Smooth muscle cell (in vitro differentiated cells): ENCODE measurements around the gene PANK1. TPM values are rescaled to one million over a fixed set of nuclear protein-coding genes. Genes with fewer than 3 reads are reported as not detected.

ENCODE experiments used
- DNase-seq: peaks from one replicate; lab custom pipeline; 2025; ENCODE audit not compliant: unreplicated experiment; lab: John Stamatoyannopoulos, UW
- H2AFZ ChIP-seq: fragments of 200-600 bp; sonication (generic); 2 replicates; pipeline ENCODE4 v1.6.0; 2016; ENCODE audit warnings: antibody characterized with exemption, low read depth, mild to moderate bottlenecking
- H3F3A ChIP-seq: fragments of 200-600 bp; sonication (generic); 2 replicates; pipeline ENCODE4 v1.6.0; 2017; ENCODE audit warnings: antibody characterized with exemption, low read depth
- H3K27ac ChIP-seq: fragments of 200-600 bp; sonication (generic); 2 replicates; pipeline ENCODE4 v1.5.1; 2016; ENCODE audit warnings: low read depth, mild to moderate bottlenecking
- H3K27me3 ChIP-seq: fragments of 200-600 bp; sonication (generic); 2 replicates; pipeline ENCODE4 v1.6.1; 2016; ENCODE audit warnings: low read depth, mild to moderate bottlenecking
- H3K36me3 ChIP-seq: fragments of 200-600 bp; sonication (generic); 2 replicates; pipeline ENCODE4 v1.5.1; 2016; ENCODE audit warnings: low read depth
- H3K4me1 ChIP-seq: fragments of 200-600 bp; sonication (generic); 2 replicates; pipeline ENCODE4 v1.5.1; 2016; ENCODE audit warnings: low read depth
- H3K4me2 ChIP-seq: fragments of 200-600 bp; sonication (generic); 2 replicates; pipeline ENCODE4 v1.6.0; 2016; ENCODE audit warnings: mild to moderate bottlenecking
- H3K4me3 ChIP-seq: fragments of 200-600 bp; sonication (generic); 2 replicates; pipeline ENCODE4 v1.5.1; 2016; ENCODE audit warnings: mild to moderate bottlenecking
- H3K79me2 ChIP-seq: fragments of 200-600 bp; sonication (generic); 2 replicates; pipeline ENCODE4 v1.6.0; 2016; ENCODE audit warnings: low read depth, mild to moderate bottlenecking
- H3K9ac ChIP-seq: fragments of 200-600 bp; sonication (generic); 2 replicates; pipeline ENCODE4 v1.6.0; 2016; ENCODE audit warnings: low read depth
- H3K9me3 ChIP-seq: fragments of 200-600 bp; sonication (generic); replicated peaks from 2 replicates; pipeline ENCODE4 v1.5.1; 2016; ENCODE audit warnings: low read depth
- H4K20me1 ChIP-seq: fragments of 200-600 bp; sonication (generic); 2 replicates; pipeline ENCODE4 v1.6.0; 2016; ENCODE audit warnings: low read depth
- CTCF ChIP-seq: fragments of 200-600 bp; sonication (generic); IDR thresholded peaks from 2 replicates; pipeline ENCODE4 v1.5.1; 2017; ENCODE audit warnings: borderline replicate concordance, mild to moderate bottlenecking, antibody characterized with exemption; ENCODE audit not compliant: insufficient read depth, poor library complexity, severe bottlenecking
- WGBS: methylation state at CpG from one replicate; pipeline ENCODE4 v1.1.7; 2016; ENCODE audit warnings: low lambda C conversion rate; 5-methylcytosine and 5-hydroxymethylcytosine counted together
- polyA plus RNA-seq: library from polyadenylated mRNA; unstranded; fragments of >200 nt; fragmentation: Nextera tagmentation; extraction: Ambion mirVana; gene quantifications from 2 replicates; pipeline ENCODE4 v1.2.1, GENCODE V29; 2016
- total RNA-seq: library from RNA; depleted of rRNA; stranded (reverse); fragments of >200 nt; gene quantifications from 2 replicates; pipeline ENCODE4 v1.2.3, GENCODE V29; 2014

PANK1 gene
- total and polyA plus RNA-seq, 2 experiments from 2014 or later = 8.6 to 14.1 TPM

GRCh38 chr10:89540420-89540949 is 104.6 kb downstream of the PANK1 start:
- Histone ChIP-seq H2AFZ (no peak overlapping the region), H3K4me1 (no peaks in the 10 kb centered on the region), H3K9ac (no peak overlapping the region), H3K27ac (no peak overlapping the region), H3K27me3 (peaks cover 20% of the 10 kb centered on the region), H3K36me3 (no peaks in the 10 kb centered on the region), H3K79me2 (no peaks in the 10 kb centered on the region), H3K4me2 (no peak overlapping the region), H3K4me3 (no peak overlapping the region), H3K9me3 (no peaks in the 10 kb centered on the region), H3F3A (no peaks in the 10 kb centered on the region), H4K20me1 (no peaks in the 10 kb centered on the region)
- no peak for DNase-seq
- WGBS = 55% methylated on average over 4 of the region's 4 CpGs
- no peak for TF ChIP-seq CTCF

GRCh38 chr10:89537364-89537763 is 107.7 kb downstream of the PANK1 start:
- Histone ChIP-seq H3K9ac (no peak overlapping the region), H3K4me2 (no peak overlapping the region), H3K4me3 (no peak overlapping the region), H3K4me1 (no peaks in the 10 kb centered on the region), H3F3A (no peaks in the 10 kb centered on the region), H3K79me2 (no peaks in the 10 kb centered on the region), H4K20me1 (no peaks in the 10 kb centered on the region), H3K9me3 (no peaks in the 10 kb centered on the region), H3K36me3 (no peaks in the 10 kb centered on the region), H2AFZ (no peak overlapping the region), H3K27ac (no peak overlapping the region), H3K27me3 (peaks cover 51% of the 10 kb centered on the region)
- WGBS = 70% methylated on average over 1 of the region's 1 CpG
- DNase-seq = no peak
- no peak for TF ChIP-seq CTCF

DNA sequence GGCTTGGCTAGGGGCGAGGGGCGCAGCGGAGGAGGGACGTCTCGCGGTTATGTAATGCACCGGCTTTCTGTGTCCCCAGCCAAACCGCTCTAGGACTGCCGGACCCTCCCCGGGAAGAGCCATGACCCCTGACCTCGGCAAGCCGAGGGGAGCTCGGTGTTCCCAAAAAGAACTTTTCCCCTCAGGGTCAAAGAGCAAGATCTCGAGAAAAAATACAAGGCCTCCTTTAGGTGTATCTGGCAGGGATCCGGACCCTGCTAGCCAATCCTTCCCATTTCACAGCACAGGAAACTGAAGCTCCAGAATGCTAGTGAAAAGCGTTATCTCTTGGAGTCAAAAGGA is 109.1 kb downstream of the PANK1 start:
- H3K79me2 ChIP-seq = no peaks in the 10 kb centered on the region
- no peak overlapping the region for H3K27ac ChIP-seq
- no peaks in the 10 kb centered on the region for H3K9me3 ChIP-seq
- 24% methylated on average over 14 of the region's 16 CpGs for WGBS
- H3K4me1 ChIP-seq = no peaks in the 10 kb centered on the region
- TF ChIP-seq CTCF = no peak
- DNase-seq = no peak
- H3K4me2 ChIP-seq = peak overlapping the region; percentile 91
- H3K36me3 ChIP-seq = no peaks in the 10 kb centered on the region
- H3F3A ChIP-seq = no peaks in the 10 kb centered on the region
- no peaks in the 10 kb centered on the region for H4K20me1 ChIP-seq
- H3K27me3 ChIP-seq = peaks cover 63% of the 10 kb centered on the region
- peak overlapping the region; percentile 57 for H3K4me3 ChIP-seq
- H2AFZ ChIP-seq = peak overlapping the region; percentile 45
- H3K9ac ChIP-seq = no peak overlapping the region

GRCh38 chr10:89535171-89536012 is 109.7 kb downstream of the PANK1 start, which contains the start of gene SLC16A12:
SLC16A12 (minus strand) TSS chr10:89535594; CDS start chr10:89462578, 73,016 bp downstream.
- Histone ChIP-seq H3K9me3 (no peaks in the 10 kb centered on the region), H3K4me1 (no peaks in the 10 kb centered on the region), H2AFZ (peak within 1 kb of the TSS; percentile 45), H3K79me2 (no peaks in the 10 kb centered on the region), H3K27ac (no peak within 1 kb of the TSS), H3K27me3 (peaks cover 63% of the 10 kb centered on the region), H3K36me3 (no peaks in the 10 kb centered on the region), H3K4me2 (peak within 1 kb of the TSS; percentile 91), H3F3A (no peaks in the 10 kb centered on the region), H3K4me3 (peak within 1 kb of the TSS; percentile 57), H3K9ac (no peak within 1 kb of the TSS), H4K20me1 (no peaks in the 10 kb centered on the region)
- DNase-seq = no peak
- no peak for TF ChIP-seq CTCF
- 2% methylated on average over 42 of the region's 87 CpGs for WGBS
